Tibial artery (tissue), 4 donors: ENCODE results near the gene PRSS21.

Experiments used
- DNase-seq, 2 donors: peaks; one replicate each; pipeline ENCODE4 v3.0.0-alpha.2; 2019
- H3K27ac ChIP-seq, 2 donors: fragments of 200-600 bp; sonication (generic) in 1 of 2; 1 replicate in 1 of 2; 2 replicates in 1 of 2; pipeline ENCODE4 v1.5.1; 2018 to 2019; ENCODE audit warnings: mild to moderate bottlenecking in 1 of 2
- H3K27me3 ChIP-seq, 2 donors: fragments of 200-600 bp; sonication (generic) in 1 of 2; one replicate each; pipeline versions ENCODE4 v1.5.1 to v1.6.0; 2016 to 2019
- H3K36me3 ChIP-seq, 3 donors: fragments of 200-600 bp; sonication (generic) in 2 of 3; one replicate each; pipeline ENCODE4 v1.5.1; 2016 to 2019; ENCODE audit warnings: mild to moderate bottlenecking in 2 of 3
- H3K4me1 ChIP-seq, 4 donors: fragments of 200-600 bp; sonication (generic) in 2 of 4; 1 replicate in 3 of 4; 2 replicates in 1 of 4; pipeline ENCODE4 v1.5.1; 2016 to 2019
- H3K4me3 ChIP-seq, 2 donors: fragments of 200-600 bp; sonication (generic) in 1 of 2; 1 replicate in 1 of 2; 2 replicates in 1 of 2; pipeline ENCODE4 v1.5.1; 2018 to 2019; ENCODE audit warnings: mild to moderate bottlenecking in 2 of 2
- H3K9me3 ChIP-seq, 3 donors: fragments of 200-600 bp; sonication (generic) in 1 of 3; one replicate each; pipeline ENCODE4 v1.5.1; 2016 to 2019
- intact Hi-C: fragments of 100-400 bp; cut with DNase I; formaldehyde crosslinking; loops from one replicate; pipeline ENCODE4 v1.15.0; 2023; ENCODE audit warnings: low total_unique reads
- TF ChIP-seq, protein P1 (sequence below), 2 experiments: fragments of 200-600 bp in 1 of 2; fragments of 450-650 bp in 1 of 2; IDR thresholded peaks; one replicate each; pipeline ENCODE4 v1.5.1; 2017 to 2019; ENCODE audit warnings: antibody characterized with exemption in 2 of 2, mild to moderate bottlenecking in 1 of 2, moderate library complexity in 1 of 2

Gene PRSS21

DNA sequence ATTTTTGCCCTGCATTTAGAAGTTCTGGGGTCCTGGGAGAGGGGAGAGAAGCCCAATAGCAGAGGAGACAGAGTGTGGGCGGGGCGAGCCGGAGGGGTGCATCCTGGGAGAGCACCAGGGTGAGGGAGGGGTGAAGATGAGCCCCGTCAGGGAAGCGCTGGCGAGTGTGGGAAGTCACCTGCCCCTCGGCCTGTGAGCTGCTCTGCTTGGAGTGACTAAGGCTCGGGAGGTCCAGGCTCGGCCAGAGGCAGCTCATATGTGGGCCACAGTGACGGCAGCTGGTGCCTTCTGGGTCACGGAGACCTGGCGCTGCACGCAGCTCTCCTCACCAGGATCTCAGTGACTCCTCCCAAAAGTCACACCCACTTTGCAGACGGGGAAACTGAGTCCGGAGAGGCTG is 14.2 kb downstream of the PRSS21 start:
- H3K27ac ChIP-seq = no peak overlapping the region
- no peaks in the 10 kb centered on the region for H3K36me3 ChIP-seq
- intact Hi-C loops = no loop called here
- no peak for DNase-seq
- TF ChIP-seq, protein P1, sequence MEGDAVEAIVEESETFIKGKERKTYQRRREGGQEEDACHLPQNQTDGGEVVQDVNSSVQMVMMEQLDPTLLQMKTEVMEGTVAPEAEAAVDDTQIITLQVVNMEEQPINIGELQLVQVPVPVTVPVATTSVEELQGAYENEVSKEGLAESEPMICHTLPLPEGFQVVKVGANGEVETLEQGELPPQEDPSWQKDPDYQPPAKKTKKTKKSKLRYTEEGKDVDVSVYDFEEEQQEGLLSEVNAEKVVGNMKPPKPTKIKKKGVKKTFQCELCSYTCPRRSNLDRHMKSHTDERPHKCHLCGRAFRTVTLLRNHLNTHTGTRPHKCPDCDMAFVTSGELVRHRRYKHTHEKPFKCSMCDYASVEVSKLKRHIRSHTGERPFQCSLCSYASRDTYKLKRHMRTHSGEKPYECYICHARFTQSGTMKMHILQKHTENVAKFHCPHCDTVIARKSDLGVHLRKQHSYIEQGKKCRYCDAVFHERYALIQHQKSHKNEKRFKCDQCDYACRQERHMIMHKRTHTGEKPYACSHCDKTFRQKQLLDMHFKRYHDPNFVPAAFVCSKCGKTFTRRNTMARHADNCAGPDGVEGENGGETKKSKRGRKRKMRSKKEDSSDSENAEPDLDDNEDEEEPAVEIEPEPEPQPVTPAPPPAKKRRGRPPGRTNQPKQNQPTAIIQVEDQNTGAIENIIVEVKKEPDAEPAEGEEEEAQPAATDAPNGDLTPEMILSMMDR (IDR thresholded peaks at IDR 0.05) = no peak
- H3K4me1 ChIP-seq = peaks cover 0 to 13% (median 0%) of the 10 kb centered on the region in 4 donors
- peaks cover 0 to 70% of the 10 kb centered on the region in 2 donors for H3K27me3 ChIP-seq
- H3K4me3 ChIP-seq = no peak overlapping the region
- no peaks in the 10 kb centered on the region for H3K9me3 ChIP-seq

DNA sequence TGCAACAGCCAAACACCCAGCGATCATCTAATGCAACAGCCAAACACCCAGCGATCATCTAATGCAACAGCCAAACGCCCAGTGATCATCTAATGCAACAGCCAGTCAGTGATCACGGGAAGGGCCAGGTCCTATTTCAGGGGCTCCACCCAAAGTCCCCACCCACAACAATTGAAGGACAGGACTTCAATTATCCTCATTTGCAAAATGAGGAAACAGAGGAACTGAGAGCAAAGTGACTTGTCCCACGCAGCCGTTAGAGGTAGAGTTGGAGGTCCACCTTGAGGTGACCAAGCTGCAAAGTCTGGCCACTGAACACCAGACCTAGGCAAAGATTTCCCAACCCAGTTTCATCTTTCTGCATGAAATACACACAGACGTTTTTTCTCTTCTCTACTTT is 16.7 kb downstream of the PRSS21 start:
- TF ChIP-seq, protein P1 (IDR thresholded peaks at IDR 0.05) = no peak
- no peak overlapping the region for H3K4me3 ChIP-seq
- peaks cover 0 to 18% (median 0%) of the 10 kb centered on the region in 4 donors for H3K4me1 ChIP-seq
- peaks cover 0 to 73% of the 10 kb centered on the region in 2 donors for H3K27me3 ChIP-seq
- intact Hi-C loops = no loop called here
- no peak overlapping the region for H3K27ac ChIP-seq
- no peak for DNase-seq
- H3K36me3 ChIP-seq = no peaks in the 10 kb centered on the region
- H3K9me3 ChIP-seq = no peaks in the 10 kb centered on the region

DNA sequence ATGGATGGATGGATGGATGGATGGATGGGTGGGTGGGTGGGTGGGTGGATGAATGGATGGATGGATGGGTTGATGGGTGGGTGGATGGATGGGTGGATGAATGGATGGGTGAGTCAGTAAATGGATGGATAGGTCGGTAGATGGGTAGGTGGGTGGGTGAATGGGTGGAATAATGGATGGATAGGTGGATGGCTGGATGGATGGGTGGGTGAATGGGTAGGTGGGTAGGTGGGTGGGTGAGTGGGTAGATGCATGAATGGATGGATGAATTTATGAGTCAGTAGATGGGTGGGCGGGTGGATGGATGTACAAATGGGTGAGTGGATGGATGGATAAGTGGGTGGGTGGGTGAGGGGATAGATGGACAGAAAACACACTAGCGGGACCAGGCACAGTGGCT is 17.9 kb downstream of the PRSS21 start:
- Histone ChIP-seq H3K4me3 (no peak overlapping the region), H3K36me3 (no peaks in the 10 kb centered on the region), H3K27me3 (peaks cover 0 to 72% of the 10 kb centered on the region in 2 donors), H3K9me3 (no peaks in the 10 kb centered on the region), H3K4me1 (peaks cover 0 to 16% (median 0%) of the 10 kb centered on the region in 4 donors), H3K27ac (no peak overlapping the region)
- TF ChIP-seq, protein P1 (IDR thresholded peaks at IDR 0.05) = no peak
- no peak for DNase-seq
- intact Hi-C loops = no loop called here

DNA sequence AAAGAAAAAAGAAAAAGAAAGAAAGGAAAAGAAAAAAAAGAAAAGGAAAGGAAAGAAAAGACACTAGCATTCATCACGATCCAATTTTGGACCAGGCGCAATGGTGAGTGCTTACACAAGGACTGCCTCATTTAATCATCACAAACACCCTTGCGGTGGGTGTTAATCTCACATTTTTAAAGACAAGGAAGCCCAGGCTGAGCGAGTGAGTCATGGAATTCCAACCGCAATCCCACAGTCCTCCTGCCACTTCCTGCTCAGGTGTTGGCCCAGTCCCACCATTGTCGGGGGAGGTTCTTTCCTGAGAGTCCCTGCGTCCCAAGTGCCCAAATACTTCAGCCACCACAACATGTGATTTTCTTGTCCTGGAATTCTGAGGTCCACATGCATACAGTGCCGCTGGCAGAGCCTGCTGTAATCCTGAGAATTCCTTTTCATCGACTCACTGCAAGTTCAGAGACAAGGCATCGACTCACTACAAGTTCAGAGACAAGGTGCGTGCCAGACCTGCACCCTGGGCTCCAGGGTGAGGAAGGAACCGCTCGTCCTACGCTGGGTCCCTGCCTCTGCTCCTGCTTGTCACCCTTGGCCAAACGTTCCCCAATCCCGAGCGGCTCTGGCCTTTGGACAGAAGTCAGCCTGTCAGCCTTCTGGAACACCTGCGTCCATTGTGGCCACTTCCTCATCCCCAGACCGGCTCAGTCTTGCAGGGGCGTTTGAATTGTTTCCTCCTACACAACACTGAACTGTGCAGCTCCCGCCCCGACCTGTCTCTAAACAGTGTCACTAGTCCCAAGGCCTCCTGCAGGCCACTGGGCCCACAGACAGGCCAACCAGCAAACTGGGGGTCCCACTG is 18.8 kb downstream of the PRSS21 start:
- Histone ChIP-seq H3K9me3 (no peaks in the 10 kb centered on the region), H3K4me1 (peaks cover 0 to 16% (median 0%) of the 10 kb centered on the region in 4 donors), H3K27ac (no peak overlapping the region), H3K36me3 (no peaks in the 10 kb centered on the region), H3K27me3 (peaks cover 0 to 72% of the 10 kb centered on the region in 2 donors), H3K4me3 (no peak overlapping the region)
- DNase-seq = no peak
- intact Hi-C loops = no loop called here
- TF ChIP-seq, protein P1 (IDR thresholded peaks at IDR 0.05) = no peak

DNA sequence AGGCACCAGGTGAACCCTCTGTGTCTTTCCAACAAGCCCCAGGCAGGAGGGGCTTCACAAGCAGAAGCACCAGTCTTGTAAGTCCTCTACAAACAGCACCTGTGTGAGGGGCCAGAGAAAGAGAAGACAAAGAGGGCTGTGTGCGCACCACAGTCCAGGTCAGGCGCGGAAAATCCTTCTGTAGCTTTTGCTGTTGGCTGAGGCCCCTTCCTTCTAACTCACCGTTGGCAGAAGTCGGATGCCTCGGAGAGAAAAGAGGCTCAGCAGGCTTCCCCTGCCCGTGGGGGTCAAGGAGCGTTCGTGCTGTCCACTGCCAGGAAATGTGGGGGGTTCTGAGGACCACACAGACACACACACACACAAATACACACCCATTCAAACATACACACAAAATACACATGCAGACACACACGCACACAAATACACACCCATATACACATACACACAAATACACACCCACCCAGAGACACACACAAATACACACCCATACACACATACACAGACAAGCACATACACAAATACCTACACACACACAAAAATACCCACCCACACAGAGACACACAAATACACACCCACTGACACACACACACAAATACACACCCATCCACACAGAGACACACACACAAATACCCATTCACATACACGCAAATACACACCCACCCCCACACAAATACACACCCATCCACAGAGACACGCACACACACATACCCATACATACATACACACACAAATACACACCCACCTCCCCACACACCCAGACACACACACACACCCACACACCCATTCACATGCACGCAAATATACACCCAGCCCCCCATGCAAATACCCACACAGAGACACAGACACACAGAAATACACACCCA is 19.8 kb downstream of the PRSS21 start:
- Histone ChIP-seq H3K4me3 (no peak overlapping the region), H3K27ac (no peak overlapping the region), H3K36me3 (no peaks in the 10 kb centered on the region), H3K27me3 (peaks cover 0 to 72% of the 10 kb centered on the region in 2 donors), H3K4me1 (peaks cover 0 to 16% (median 0%) of the 10 kb centered on the region in 4 donors), H3K9me3 (no peaks in the 10 kb centered on the region)
- intact Hi-C loops = no loop called here
- DNase-seq = no peak
- TF ChIP-seq, protein P1 (IDR thresholded peaks at IDR 0.05) = no peak
